NCI-H510A (cell line): Measurements from ENCODE around the gene TNS1.
"Not testable (repeated sequence)": the region's sequence is repeated elsewhere in the genome, so short reads cannot be mapped to it uniquely, and the experiment has no call there.

Source experiments
- DNase-seq: peaks from one replicate; lab custom pipeline; 2025; lab: John Stamatoyannopoulos, UW

Gene TNS1

DNA sequence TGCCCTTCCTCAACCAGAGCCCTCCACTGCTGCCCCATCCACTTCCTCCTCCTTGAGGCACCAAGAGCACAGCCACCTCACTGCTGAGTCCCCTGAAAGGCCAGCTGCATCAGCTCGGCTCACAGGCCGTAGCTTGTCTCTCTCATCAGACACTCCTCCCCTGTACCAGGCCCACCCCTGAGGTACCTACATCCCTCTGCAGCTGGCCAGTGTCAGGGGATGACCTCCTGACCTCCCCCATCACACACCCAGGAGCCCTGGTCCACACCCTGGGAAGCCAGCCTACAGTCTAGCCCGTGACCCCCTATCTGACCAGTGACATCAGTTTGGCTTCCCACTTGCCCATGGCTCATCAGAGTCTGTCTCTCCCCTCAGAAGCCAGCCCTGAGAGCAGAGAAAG, 205.6 kb downstream of the TNS1 start:
- peak; percentile 18 for DNase-seq

DNA sequence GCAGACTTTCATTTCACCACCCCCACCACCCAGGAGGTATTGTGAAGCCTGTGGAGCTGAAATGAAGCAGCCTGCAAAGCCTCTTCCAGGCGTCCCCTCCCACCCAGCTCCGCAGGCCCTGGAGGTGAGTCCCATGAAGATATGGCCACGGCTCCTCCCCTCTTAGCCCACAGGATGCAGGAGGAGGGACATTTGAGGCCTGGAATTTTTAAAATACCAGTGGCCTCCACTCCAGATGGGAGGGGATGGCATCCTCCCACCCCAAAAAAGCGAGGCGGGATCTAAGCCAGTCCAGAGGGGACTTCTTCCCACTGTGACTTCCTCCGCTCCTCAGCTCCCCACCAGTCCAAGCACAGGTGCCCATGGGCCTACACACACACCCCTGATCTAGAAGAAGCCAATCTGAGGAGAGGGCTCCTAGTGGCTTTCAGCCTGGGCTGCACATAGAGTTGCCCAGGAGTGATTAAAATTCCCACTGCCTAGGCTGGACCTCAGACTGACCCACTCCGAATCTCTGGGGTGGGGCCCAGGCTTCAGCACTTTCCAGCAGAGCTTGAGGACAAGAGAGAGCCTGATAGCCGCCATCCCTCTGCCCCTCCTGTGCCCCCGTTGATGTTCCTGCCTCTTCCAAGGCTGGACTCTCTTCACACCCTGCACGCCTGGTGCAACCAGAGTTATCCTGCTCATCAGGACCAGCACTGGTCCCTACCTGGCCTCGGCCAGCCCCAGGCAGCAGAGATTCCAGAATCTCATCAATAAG, 206.9 kb downstream of the TNS1 start:
- no peak for DNase-seq

DNA sequence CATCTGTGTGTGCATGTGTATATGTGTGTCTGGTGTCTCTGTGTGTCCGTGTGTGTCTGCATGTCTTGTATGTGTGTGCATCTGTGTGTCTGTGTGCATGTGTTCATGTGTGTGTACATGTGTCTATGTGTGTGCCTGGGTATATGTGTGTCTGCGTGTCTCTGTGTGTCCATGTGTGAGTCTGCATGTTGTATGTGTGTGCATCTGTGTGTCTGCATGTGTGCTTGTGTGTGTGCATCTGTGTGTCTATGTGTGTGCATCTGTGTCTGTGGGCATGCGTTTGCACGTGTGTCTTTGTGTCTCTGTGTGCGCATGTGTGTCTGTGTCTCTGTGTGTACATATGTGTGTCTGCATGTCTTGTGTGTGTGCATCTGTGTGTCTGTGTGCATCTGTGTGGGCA, 207.7 kb downstream of the TNS1 start:
- no peak for DNase-seq

DNA sequence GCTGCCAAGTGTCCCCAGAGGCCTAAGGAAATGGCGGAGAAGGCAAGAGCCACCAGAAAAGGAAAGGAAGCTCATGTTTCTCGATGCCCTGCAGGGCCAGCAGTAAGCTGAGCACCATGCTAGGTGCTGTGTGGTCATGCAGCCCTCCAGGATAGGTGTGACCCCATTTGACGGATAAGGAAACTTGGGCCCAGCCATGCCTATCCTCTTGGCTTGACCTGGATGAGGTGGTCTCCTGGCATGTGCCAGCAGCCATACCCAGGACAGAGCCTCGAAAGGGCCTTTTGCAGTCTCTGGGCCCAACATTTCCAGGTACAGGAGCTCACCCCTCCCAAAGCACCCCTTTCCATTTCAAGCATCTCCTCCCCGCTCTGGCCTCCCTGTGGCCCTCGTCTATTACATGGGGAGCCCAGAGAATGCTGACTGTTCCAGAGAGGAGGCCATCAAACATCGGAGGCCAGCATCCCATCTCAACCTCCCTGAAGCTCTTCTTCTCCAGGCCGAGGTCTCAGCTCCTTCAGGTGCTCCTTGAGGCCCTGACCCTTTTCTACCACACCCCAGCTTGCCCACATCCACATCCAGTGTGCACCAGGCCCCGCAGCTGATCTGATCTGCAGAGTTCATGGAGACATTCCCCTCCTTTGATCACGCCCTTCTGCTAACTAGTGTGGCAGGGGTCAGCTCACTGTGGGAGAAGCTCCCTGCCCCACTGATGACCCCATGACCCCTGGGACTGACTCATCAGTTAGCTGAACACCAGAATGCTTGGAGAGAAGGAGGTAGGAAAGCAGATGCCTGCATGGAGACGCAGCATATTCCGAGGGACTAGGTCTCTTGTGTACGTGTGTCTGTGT, 208.4 kb downstream of the TNS1 start:
- DNase-seq = no peak

DNA sequence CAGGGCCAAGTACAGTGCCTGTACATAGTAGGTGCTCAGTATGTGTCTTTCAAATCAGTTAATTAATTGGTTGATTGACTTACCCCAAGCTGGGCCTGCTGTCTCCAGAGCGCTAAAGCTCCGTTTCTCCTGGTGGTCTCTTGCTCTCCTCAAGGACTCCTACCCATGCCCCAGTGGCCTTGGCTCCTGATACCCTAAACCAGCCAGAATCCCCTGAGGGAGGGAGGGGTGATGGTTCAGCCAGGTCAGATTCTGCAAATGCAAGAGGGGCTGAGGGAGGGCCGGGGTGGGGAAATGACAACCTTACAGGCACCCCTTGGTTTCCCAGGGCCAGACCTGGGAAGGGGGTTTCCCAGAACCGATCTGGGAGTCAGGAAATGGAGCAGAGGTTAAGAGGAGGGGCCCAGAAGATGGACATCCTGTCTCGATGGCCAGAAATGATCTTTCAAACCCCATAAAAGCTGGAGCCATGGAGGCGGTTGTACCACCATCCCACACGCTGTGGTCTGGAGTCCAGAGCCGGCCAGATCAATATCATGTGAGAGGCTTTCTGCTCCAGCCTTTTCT, 209.1 kb downstream of the TNS1 start:
- DNase-seq = no peak

DNA sequence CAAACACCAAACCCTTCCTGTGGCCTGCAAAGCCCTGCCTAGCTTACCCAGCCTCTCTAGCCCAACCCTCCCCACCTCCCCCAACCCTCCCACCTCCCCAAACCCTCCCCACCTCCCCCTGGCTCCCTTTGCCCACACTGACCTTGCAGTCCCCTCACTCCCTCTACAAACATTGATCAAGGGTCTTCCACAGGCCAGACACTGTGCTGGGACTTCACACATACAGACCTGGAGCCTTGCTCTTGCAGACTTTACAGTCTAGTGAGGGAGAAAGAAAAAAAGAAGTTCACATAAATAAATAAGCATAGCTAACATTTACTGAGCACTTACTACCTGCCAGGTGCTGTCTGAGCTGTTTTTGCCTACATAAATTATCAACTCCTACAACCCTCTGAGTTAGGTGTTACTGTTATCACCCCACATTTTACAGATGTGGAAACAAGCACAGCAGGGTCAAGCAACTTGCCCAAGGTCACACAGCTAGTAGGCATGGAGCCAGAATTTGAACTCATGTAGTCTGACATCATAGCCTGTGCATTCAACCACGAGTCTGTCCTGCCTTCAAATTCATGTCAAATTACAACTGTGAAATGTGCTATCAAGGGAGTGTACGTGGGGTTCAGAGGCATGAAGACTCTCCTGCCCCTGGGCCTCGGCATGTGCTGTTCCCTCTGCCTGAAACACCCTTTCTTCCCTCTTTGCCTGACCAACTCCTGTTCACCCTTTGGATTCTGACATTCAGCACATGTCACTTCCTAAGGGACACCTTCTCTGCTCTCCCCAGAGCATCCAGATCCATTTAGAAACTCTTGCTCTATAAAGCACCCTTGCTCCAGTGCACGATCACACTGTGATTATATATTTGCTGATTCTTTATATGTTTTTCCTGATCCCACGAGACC, 209.9 kb downstream of the TNS1 start:
- no peak for DNase-seq

DNA sequence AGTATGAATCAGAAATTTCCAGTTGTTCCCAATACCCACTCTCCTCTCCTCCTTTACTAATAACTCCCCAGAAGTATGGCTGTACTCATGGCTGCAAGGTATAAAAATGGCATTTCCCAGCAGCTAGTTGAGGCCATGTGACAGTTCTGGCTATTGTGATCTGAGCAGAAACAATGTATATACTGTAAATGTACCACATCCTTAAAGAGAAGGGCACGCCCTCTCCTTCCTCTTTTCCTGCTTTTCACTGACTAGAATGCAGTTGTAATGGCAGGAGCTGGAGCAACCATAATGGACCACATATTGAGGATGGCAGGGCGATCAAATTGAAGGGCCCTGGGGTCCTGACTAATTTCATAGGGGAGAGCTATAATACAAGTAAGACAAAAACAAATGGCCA, 211.2 kb downstream of the TNS1 start:
- DNase-seq = no peak

DNA sequence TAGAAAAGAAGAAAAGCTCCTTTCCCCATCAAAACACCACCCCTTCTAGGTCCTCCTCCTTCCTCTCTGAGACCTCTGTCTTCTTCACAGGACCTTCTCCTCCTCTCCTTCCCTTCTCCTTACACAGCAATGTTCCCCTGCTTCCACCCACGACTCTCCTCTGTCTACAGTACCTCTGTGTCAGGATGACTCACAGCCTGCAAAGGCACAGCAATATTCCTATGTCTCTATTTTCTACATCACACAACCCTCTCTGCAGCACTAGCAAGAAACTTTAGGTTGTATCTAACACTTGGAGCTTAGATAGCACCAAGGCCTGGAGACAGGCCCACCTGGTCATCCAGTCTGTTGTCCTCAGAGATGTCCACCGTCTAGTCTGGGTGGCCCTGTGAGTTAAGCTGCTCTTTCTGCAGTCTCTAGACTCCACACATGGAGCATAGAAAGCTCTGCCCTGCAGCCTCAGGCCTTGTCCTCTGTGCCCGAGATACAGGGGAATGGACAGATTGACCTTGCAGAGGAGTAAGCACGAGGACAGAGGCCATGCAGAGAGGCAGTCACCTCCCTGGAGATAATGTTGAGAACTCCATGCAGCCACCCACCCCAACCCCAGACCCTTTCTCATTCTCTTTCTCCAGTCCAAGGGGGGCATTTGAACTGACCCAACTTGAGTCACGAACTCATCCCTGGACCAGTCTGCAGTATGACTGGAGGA, 212.0 kb downstream of the TNS1 start:
- no peak for DNase-seq

DNA sequence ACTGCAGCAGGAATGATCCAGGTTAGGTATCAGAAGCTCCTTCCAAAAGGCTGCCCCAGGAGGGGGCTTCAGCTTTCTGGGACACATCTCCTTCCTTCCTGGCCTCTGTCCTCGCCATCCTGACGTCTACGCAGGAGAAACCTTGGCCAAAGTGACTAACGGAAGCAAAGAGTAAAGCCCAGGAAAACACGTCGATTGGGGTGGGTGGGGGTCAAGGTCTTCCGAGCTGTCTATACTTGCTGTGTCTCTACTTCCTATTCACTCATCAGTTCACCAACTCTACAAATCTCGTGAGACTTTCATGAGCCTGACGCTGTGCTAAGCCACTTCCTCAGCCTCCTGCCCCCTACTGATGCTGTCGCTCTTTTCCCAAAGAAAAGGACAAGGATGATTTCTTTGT, 212.6 kb downstream of the TNS1 start:
- no peak for DNase-seq

DNA sequence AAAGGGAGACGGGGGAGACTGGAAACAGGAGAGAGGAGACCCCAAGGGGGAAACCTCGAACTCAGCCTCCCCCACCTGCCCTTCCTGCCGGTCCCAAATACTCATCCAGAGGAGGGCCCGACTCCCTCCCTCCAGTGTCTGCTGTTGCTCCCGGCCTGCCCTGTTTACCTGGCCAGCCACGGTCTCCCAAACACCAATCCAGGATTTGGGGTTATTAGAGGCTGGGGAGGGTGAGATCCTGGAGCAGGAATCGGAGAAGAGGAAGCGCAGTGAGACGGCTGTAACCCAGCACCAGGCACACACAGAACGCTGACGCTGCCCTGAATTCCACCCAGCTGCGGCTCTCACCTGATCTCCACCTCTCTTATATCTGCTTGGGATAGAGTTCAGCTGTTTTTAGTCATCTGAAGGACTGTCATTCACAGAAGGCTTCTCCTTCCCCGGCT, 213.0 kb downstream of the TNS1 start:
- no peak for DNase-seq

DNA sequence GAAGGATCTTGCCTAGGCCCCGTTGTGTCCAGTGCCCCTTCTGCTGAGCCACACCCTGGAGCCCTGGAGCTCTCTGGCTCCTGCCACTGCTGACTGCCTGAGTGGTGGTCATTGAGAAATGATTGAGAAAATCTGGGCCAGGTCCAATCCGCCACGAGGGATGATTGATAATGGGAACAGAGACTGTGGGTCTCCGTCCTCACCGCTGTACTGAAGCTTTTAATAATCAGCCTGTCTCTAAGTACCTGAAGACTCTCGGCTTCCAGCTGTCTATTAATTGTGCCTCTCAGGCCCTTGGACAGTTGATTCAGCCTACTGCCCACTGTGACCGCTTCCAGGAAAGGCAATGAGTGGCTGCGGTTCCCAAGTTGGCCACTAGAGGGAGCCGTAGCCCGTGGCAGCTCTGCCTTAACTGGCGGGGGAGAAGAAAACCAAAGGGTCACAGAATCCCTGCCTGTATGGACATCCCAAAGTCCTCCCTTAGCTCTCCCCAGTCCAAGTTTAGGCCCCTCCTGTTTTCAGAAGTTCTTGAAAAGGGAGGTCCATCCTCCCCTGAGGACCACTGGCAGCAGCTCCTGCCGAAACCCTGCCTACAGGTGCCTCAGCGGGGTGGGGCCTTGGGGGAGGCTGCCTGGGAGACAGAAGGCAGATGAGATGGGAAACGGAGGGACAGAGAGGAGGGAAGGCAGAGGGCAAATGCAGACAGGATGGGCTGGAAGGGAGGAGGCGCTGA, 213.6 kb downstream of the TNS1 start:
- DNase-seq = peak; percentile 27

DNA sequence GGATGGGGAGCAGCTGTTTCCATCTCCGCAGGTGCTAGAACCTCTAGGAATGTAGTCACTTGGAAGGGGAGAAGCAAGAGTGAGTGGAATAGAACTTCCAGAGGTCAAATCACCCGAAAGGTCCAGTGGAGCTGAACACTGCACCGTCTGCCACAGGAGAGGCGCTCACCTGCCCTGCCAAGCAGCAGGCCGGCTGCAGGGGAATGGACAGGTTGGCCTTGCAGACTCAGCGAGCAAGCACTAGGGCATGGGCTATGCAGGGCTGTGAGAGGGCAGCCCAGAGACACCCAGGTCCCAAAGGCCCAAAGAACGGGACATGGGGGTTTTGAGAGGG, 214.2 kb downstream of the TNS1 start:
- no peak for DNase-seq

DNA sequence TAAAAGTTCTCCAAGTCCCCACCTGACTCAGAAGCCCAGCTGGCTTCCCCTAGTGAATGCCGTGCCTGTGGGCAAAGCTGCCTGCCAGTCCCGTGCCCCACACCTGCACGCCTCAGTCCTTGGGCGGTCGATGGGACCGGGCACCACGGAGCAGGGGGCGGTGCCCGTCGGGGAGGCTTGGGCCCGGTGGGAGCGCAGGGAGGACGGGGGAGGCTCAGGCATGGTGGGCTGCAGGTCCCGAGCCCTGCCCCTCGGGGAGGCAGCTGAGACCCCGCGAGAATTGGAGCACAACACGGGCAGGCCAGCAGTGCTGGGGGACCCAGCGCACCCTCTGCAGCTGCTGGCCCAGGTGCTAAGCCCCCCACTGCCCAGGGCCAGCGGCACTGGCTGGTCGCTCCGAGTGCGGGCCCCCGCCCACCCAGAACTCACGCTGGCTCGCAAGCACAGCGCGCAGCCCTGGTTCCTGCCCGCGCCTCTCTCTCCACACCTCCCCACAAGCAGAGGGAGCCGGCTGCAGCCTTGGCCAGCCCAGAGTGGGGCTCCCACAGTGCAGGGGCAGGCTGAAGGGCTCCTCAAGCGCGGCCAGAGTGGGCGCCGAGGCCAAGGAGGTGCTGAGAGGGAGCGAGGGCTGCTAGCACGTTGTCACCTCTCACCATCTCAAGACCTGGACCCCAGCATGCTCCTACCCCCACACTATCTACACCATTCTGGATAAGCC, 215.5 kb downstream of the TNS1 start:
- no peak for DNase-seq

DNA sequence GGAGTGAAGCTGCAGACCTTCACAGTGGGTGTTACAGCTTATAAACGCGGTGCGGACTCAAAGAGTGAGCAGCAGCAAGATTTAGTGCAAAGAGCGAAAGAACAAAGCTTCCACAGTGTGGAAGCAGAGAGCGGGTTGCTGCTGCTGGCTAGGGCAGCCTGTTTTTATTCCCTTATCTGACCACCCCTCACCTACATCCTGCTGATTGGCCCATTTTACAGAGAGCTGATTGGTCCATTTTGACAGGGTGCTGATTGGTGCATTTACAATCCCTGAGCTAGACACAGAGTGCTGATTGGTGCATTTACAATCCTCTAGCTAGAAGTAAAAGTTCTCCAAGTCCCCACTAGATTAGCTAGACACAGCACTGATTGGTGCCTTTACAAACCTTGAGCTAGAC, 216.2 kb downstream of the TNS1 start:
- not testable (repeated sequence) for DNase-seq

DNA sequence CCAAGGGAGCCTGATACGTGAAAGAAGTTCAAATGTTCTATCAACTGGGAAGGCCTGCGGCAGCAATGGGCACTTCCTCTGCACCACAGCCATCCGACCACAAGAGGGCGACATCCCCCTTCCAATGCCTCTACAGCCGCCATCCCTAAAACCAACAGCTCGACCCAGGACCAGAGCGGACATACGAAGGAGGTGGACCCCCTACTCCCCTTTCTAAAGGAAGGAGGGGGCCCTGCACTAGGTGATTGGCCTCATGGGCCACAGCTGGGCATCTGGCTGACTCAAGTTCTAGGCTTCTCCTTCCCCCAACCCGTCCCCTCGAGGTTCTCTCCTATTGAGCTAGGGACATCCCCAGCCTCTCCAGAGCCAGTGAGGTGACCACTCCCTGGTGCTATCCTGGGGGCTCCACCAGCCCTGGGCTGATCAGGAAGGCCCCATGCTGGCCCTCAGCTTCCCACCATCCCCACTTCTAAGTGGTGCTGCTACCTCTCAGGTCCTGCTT, 217.2 kb downstream of the TNS1 start:
- no peak for DNase-seq

DNA sequence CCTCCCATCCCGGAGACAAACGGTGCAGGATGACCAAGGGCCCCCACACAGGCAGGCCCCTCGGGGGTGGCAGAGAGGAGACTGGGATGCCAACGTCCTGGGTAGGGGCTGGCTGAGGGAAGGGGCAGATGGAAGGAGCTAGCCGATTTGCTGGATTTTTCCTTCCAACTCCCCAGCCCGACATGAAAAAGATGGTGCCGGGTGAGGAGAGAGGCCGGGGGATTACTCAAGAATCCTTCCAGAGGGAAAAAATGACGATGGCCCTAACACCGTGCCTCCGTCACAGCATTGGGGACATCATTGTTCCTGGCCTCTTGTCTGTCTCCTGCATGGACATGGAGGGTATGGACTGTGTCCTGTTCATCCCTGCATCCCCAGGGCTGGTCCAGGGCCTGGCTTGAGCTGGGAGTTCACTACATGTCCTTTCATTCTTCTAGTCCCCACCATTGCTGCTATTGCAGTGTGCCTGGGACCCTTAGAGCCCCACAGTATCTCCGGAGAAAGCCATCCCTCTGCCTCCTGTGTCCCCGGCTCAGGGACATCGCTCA, 217.7 kb downstream of the TNS1 start:
- no peak for DNase-seq

DNA sequence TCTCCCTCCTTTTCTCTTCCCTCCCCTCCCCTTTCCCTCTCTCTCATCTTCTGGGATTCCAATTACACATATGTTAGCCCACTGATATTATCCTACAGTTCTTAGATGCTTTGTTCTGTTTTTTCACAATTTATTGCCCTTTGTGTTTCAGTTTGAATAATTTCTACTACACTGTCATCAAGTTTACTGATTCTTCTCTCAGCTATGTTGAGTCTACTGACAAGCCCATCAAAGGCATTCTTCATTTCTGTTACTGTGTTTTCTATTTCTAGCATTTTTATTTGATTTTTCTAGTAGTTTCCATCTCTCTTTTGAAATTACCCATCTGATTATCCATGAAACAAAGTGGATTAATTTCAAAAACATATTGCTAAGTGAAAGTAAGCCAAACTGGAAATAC, 219.6 kb downstream of the TNS1 start:
- DNase-seq = no peak

DNA sequence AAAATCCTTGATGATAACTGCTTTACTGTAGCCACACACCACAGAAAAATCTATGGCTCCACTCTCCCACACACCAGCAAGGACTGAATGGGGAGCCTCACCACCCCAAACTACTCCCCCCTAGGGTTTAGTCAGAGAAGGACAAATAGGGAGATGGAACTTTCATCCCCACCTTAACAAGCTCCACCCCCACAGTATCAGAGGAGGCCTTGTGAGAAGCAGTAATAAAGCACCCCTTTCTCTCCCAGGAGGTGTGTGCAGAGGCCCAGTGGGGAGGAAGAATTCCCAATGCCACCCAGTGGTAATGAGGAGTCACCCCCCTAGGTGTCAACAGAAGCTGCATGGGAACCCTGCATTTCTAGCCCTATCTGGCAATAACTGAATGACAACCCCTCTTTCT, 224.9 kb downstream of the TNS1 start:
- no peak for DNase-seq

DNA sequence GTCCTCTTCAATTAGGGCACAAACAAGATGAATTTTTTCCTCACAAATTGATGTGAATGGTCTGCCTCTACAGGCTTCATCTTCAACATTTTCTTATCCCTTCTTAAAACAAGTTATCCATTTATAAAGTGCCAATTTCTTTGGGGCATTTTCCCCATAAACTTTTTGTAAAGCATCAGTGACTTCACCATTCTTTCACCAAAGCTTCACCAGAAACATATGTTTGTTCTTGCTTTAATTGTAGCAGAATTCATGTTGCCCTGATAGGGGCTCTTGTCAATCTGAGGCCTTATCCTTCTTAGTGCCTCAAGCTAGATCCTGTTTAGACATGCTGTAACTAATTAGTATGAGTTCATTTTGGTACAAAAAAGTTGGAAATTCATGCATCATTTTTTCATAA, 226.2 kb downstream of the TNS1 start:
- DNase-seq = no peak
